IPS-18a (cell line): ENCODE data around the gene RGS12.

Source experiments
- H3K27ac ChIP-seq: one replicate; pipeline ENCODE4 v1.5.1; 2013; ENCODE audit warnings: low read length
- H3K27me3 ChIP-seq: one replicate; pipeline ENCODE4 v1.6.1; 2013; ENCODE audit warnings: mild to moderate bottlenecking, low read length; ENCODE audit not compliant: control insufficient read depth, insufficient read depth
- H3K36me3 ChIP-seq: one replicate; pipeline ENCODE4 v1.6.1; 2013; ENCODE audit warnings: low read depth, low read length; ENCODE audit not compliant: control insufficient read depth
- H3K4me1 ChIP-seq: one replicate; pipeline ENCODE4 v1.6.1; 2013; ENCODE audit warnings: low read depth, low read length; ENCODE audit not compliant: control insufficient read depth
- H3K4me3 ChIP-seq: one replicate; pipeline ENCODE4 v1.5.1; 2013; ENCODE audit warnings: low read length
- H3K9ac ChIP-seq: one replicate; pipeline ENCODE4 v1.6.1; 2013; ENCODE audit warnings: mild to moderate bottlenecking, low read length, moderate library complexity
- H3K9me3 ChIP-seq: one replicate; pipeline ENCODE4 v1.6.1; 2013; ENCODE audit warnings: low read depth, low read length; ENCODE audit not compliant: control insufficient read depth

The RGS12 gene

GRCh38 chr4:3257556-3258482 lies 35.0 kb upstream of the RGS12 start:
- Histone ChIP-seq H3K9me3 (no peaks in the 10 kb centered on the region), H3K4me3 (no peak overlapping the region), H3K36me3 (no peaks in the 10 kb centered on the region), H3K27ac (no peak overlapping the region), H3K4me1 (no peaks in the 10 kb centered on the region), H3K27me3 (no peaks in the 10 kb centered on the region), H3K9ac (no peak overlapping the region)

GRCh38 chr4:3261411-3262207 lies 31.2 kb upstream of the RGS12 start:
- no peak overlapping the region for H3K27ac ChIP-seq
- no peak overlapping the region for H3K9ac ChIP-seq
- H3K27me3 ChIP-seq, result no peaks in the 10 kb centered on the region
- H3K36me3 ChIP-seq, result no peaks in the 10 kb centered on the region
- H3K4me3 ChIP-seq, result no peak overlapping the region
- no peaks in the 10 kb centered on the region for H3K4me1 ChIP-seq
- H3K9me3 ChIP-seq, result no peaks in the 10 kb centered on the region

GRCh38 chr4:3262208-3263052 lies 30.4 kb upstream of the RGS12 start:
- no peaks in the 10 kb centered on the region for H3K9me3 ChIP-seq
- H3K4me1 ChIP-seq, result no peaks in the 10 kb centered on the region
- no peaks in the 10 kb centered on the region for H3K36me3 ChIP-seq
- no peaks in the 10 kb centered on the region for H3K27me3 ChIP-seq
- no peak overlapping the region for H3K9ac ChIP-seq
- no peak overlapping the region for H3K4me3 ChIP-seq
- H3K27ac ChIP-seq, result no peak overlapping the region

GRCh38 chr4:3263053-3263875 lies 29.6 kb upstream of the RGS12 start:
- Histone ChIP-seq H3K9ac (no peak overlapping the region), H3K27ac (no peak overlapping the region), H3K9me3 (no peaks in the 10 kb centered on the region), H3K4me1 (no peaks in the 10 kb centered on the region), H3K27me3 (no peaks in the 10 kb centered on the region), H3K36me3 (no peaks in the 10 kb centered on the region), H3K4me3 (no peak overlapping the region)

GRCh38 chr4:3263876-3264193 lies 29.0 kb upstream of the RGS12 start:
- Histone ChIP-seq H3K27ac (no peak overlapping the region), H3K9ac (no peak overlapping the region), H3K4me3 (no peak overlapping the region), H3K27me3 (no peaks in the 10 kb centered on the region), H3K9me3 (no peaks in the 10 kb centered on the region), H3K4me1 (no peaks in the 10 kb centered on the region), H3K36me3 (no peaks in the 10 kb centered on the region)

- H3K9me3 ChIP-seq, result no peaks in the 10 kb centered on the region
- no peaks in the 10 kb centered on the region for H3K36me3 ChIP-seq
- H3K4me3 ChIP-seq, result no peak overlapping the region
- no peak overlapping the region for H3K9ac ChIP-seq
- no peak overlapping the region for H3K27ac ChIP-seq
- no peaks in the 10 kb centered on the region for H3K4me1 ChIP-seq
- no peaks in the 10 kb centered on the region for H3K27me3 ChIP-seq
These were observed 26.7 kb upstream of the RGS12 start for GRCh38 chr4:3266076-3266475.

GRCh38 chr4:3267576-3268394 lies 25.0 kb upstream of the RGS12 start:
- Histone ChIP-seq H3K4me1 (no peaks in the 10 kb centered on the region), H3K4me3 (no peak overlapping the region), H3K27me3 (no peaks in the 10 kb centered on the region), H3K9ac (no peak overlapping the region), H3K36me3 (no peaks in the 10 kb centered on the region), H3K9me3 (no peaks in the 10 kb centered on the region), H3K27ac (no peak overlapping the region)

- Histone ChIP-seq H3K9ac (no peak overlapping the region), H3K4me1 (no peaks in the 10 kb centered on the region), H3K27ac (no peak overlapping the region), H3K27me3 (no peaks in the 10 kb centered on the region), H3K9me3 (no peaks in the 10 kb centered on the region), H3K4me3 (no peak overlapping the region), H3K36me3 (no peaks in the 10 kb centered on the region)
These were observed 24.3 kb upstream of the RGS12 start for GRCh38 chr4:3268395-3269104.

GRCh38 chr4:3269105-3269927 lies 23.5 kb upstream of the RGS12 start:
- H3K4me1 ChIP-seq, result no peaks in the 10 kb centered on the region
- no peak overlapping the region for H3K27ac ChIP-seq
- H3K27me3 ChIP-seq, result no peaks in the 10 kb centered on the region
- no peaks in the 10 kb centered on the region for H3K36me3 ChIP-seq
- H3K9ac ChIP-seq, result no peak overlapping the region
- no peaks in the 10 kb centered on the region for H3K9me3 ChIP-seq
- no peak overlapping the region for H3K4me3 ChIP-seq
